Adrenal gland (tissue), 12 donors: Measurements from ENCODE around the gene SEC16A. TPM values are rescaled to one million over a fixed set of nuclear protein-coding genes. Genes with fewer than 3 reads are reported as not detected.
A peak's percentile ranks its signal among the peaks of the same experiment; 100 is the strongest.

Experiments used
- DNase-seq, 7 donors: peaks; one replicate each; pipeline ENCODE4 v3.0.0-alpha.2; 2019 to 2020
- H3K27ac ChIP-seq, 5 donors: fragments of 200-600 bp; sonication (generic) in 4 of 5; 1 replicate in 3 of 5; 2 replicates in 2 of 5; pipeline versions ENCODE4 v1.5.1 to v1.8.0; 2016 to 2020; ENCODE audit warnings: mild to moderate bottlenecking in 1 of 5
- H3K27me3 ChIP-seq: fragments of 200-600 bp; 2 replicates; pipeline ENCODE4 v1.8.0; 2021
- H3K36me3 ChIP-seq, 2 donors: fragments of 200-600 bp; replicated peaks in 1 of 2; 1 replicate in 1 of 2; 2 replicates in 1 of 2; pipeline versions ENCODE4 v1.5.1 to v1.8.0; 2018 to 2022
- H3K4me1 ChIP-seq, 2 donors: fragments of 200-600 bp; replicated peaks in 1 of 2; 1 replicate in 1 of 2; 2 replicates in 1 of 2; pipeline versions ENCODE4 v1.5.1 to v1.8.0; 2018 to 2021
- H3K4me3 ChIP-seq, 4 donors: fragments of 200-600 bp; sonication (generic) in 3 of 4; one replicate each; pipeline ENCODE4 v1.5.1; 2016 to 2018
- H3K9me3 ChIP-seq, 3 donors: fragments of 200-600 bp; sonication (generic) in 1 of 3; replicated peaks in 1 of 3; 1 replicate in 2 of 3; 2 replicates in 1 of 3; pipeline versions ENCODE4 v1.5.1 to v1.8.0; 2016 to 2021
- POLR2A ChIP-seq, 2 donors: fragments of 450-650 bp; IDR thresholded peaks; one replicate each; pipeline ENCODE4 v1.6.1; 2017; ENCODE audit warnings: antibody characterized with exemption in 2 of 2, mild to moderate bottlenecking in 2 of 2, moderate library complexity in 1 of 2
- WGBS, 4 donors: extraction: QIAGEN DNeasy Blood & Tissue Kit in 2 of 4; methylation state at CpG; one replicate each; pipeline versions ENCODE4 v1.1.5 to v1.1.7; 2013 to 2017; 5-methylcytosine and 5-hydroxymethylcytosine counted together
- intact Hi-C, 2 donors: fragments of 100-400 bp; cut with DNase I; formaldehyde crosslinking; loops; one replicate each; pipeline versions ENCODE4 v1.14.1 to v1.15.0; 2022 to 2023
- polyA plus RNA-seq, 3 donors: library from polyadenylated mRNA; stranded (reverse); fragments of 200-250 nt in 2 of 3; fragments of 350-450 nt in 1 of 3; fragmentation: Illumina TruSeq in 1 of 3; extraction: RNeasy Lipid Tissue Mini Kit (QIAGEN cat#74804) in 1 of 3; gene quantifications; one replicate each; pipeline ENCODE4 v1.2.3, GENCODE V29; 2013 to 2014
- total RNA-seq, 9 donors: library from RNA; depleted of rRNA in 4 of 9; stranded (reverse); fragments of >200 nt in 4 of 9; fragments of 120-200 nt in 1 of 9; fragmentation: NEBNext Ultra II Directional in 1 of 9; extraction: Animal tissue kit (Norgen Biotek cat#: 25700) in 1 of 9; gene quantifications; one replicate each; pipeline versions ENCODE4 v1.1.0 to v1.2.4, GENCODE V29; 2013 to 2023
- TF ChIP-seq, protein P1 (sequence below), 6 experiments: fragments of 450-650 bp in 4 of 6; fragments of 200-600 bp in 2 of 6; sonication (generic) in 1 of 6; IDR thresholded peaks; 1 replicate in 5 of 6; 2 replicates in 1 of 6; pipeline versions ENCODE4 v1.5.1 to v1.8.0; 2016 to 2021; ENCODE audit warnings: antibody characterized with exemption in 6 of 6, mild to moderate bottlenecking in 2 of 6, moderate library complexity in 1 of 6
- donor health status: healthy with polysubstance abuse.
- donor health status: Bipolar disorder and iron deficiency.
- donor health status: DM: yes; HTN: yes; CAD: no.
- donor health status: DM: no; HTN: no; CAD: no.
- donor health status: DM: no; HTN: no; CAD: no.
- donor health status: DM: yes; HTN: yes; CAD: no.

Gene SEC16A
- total and polyA plus RNA-seq, 12 donors: 18.8 to 107 (median 56.5) TPM

DNA sequence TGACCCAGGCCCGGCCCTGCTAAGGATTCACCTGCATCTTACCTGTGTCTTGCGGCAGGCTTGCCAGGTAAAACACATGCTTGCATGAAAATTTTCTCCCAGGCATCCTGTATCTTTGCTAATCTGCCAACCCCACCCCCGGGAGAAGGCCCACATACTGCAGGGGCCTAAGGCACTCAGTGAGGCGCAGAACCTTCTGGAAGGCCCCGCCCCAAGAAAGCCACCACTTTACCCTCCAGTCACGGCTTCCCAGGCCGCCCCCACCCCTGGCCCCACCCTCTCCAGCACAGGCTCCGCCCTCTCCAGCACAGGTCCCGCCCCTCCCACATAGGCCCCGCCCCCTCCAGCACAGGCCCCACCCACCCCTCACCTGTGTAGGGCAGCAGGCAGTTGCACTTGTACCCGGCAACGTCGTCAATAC lies 29.8 kb upstream of the SEC16A start:
- intact Hi-C loops: no loop called here
- TF ChIP-seq, protein P1, sequence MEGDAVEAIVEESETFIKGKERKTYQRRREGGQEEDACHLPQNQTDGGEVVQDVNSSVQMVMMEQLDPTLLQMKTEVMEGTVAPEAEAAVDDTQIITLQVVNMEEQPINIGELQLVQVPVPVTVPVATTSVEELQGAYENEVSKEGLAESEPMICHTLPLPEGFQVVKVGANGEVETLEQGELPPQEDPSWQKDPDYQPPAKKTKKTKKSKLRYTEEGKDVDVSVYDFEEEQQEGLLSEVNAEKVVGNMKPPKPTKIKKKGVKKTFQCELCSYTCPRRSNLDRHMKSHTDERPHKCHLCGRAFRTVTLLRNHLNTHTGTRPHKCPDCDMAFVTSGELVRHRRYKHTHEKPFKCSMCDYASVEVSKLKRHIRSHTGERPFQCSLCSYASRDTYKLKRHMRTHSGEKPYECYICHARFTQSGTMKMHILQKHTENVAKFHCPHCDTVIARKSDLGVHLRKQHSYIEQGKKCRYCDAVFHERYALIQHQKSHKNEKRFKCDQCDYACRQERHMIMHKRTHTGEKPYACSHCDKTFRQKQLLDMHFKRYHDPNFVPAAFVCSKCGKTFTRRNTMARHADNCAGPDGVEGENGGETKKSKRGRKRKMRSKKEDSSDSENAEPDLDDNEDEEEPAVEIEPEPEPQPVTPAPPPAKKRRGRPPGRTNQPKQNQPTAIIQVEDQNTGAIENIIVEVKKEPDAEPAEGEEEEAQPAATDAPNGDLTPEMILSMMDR (IDR thresholded peaks at IDR 0.05): no peak
- TF ChIP-seq POLR2A (IDR thresholded peaks at IDR 0.05): no peak
- H3K4me1 ChIP-seq: no peaks in the 10 kb centered on the region
- DNase-seq: no peak
- H3K4me3 ChIP-seq: no peak overlapping the region
- no peaks in the 10 kb centered on the region for H3K27me3 ChIP-seq
- H3K36me3 ChIP-seq: peaks cover 0 to 79% of the 10 kb centered on the region in 2 donors
- peak overlapping the region in 3 of 5 donors; percentile 37 to 85 (median 64) for H3K27ac ChIP-seq
- no peaks in the 10 kb centered on the region for H3K9me3 ChIP-seq
- WGBS, 4 donors: 81 to 97% (median 84%) methylated on average over 5 to 13 of the region's 13 CpGs

DNA sequence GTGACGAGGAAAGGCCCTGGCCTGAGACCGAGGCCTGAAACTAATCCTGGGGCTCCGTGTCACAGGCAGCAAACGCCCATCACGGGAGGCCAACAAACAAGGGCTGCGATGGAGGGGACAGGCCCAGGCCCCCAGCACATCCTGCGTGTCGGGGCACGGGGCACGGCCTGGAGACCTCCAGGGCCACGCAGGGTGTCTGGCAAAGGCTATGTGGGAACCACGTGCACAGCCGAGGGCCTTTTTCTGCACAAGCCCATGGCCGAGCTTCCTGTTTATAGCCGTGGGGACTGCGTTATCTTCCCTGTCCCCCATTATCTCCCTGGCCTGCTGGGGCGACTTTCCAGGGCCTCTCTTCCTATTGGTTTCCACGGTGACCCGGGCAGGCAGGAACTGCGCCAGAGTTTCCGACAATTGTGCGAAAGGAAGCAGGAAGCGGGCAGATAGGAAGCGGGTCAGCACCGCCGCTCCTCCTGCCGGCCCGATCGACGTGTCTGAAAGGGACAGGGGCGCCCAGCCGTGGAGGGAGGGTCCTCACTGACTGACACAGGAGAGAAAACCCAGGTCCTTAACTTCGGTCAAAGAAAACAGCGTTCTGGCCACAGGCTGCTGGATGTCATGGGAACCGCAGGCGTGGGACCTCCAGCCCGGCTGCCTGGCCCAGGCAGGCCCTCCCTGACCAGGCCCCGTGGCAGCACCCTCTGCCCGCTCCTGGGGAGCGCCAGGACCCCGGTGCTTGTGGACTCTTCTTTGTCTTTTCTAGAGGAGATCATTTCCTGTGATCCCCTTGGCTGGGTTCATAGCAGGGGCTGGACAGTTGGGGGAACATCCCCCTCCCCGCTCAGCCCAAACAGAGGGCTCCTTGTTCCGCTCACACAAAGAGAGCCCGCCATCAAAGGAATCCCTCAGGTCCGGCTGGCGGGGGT lies 29.1 kb upstream of the SEC16A start:
- Histone ChIP-seq H3K27ac (peak overlapping the region in 4 of 5 donors; percentile 32 to 85 (median 50)), H3K27me3 (no peaks in the 10 kb centered on the region), H3K36me3 (peaks cover 0 to 80% of the 10 kb centered on the region in 2 donors), H3K4me1 (no peaks in the 10 kb centered on the region), H3K9me3 (no peaks in the 10 kb centered on the region), H3K4me3 (no peak overlapping the region)
- peak; percentile 49 to 86 (median 64) for DNase-seq
- intact Hi-C loops: no loop called here
- TF ChIP-seq POLR2A (IDR thresholded peaks at IDR 0.05): no peak
- TF ChIP-seq, protein P1 (IDR thresholded peaks at IDR 0.05): no peak
- WGBS, 4 donors: 81 to 91% (median 85%) methylated on average over 26 to 46 of the region's 46 CpGs

DNA sequence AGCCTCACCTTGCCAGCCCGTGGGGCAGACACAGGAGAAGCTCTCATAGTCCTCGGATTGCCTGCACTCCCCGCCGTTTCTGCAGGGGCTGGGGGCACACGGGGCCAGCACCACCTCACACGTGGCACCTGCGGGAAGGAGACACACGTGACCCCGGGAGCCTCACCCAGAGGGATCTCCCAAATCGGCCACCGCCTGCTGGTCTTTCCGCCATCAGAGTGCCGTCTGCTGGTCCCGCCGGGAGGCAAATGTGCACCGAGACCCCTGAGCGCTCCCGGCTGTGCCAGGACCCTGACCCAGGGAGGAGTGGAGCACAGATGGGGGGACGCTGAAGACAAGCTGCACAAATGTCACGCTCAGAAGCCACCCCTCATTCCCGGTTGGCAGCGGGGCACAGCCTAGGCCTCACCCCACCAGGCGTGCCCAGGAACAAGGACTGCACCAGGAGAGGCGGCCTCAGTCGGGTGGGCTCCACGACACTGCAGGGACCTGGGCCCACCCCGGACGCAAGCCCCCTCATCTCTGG lies 28.4 kb upstream of the SEC16A start:
- Histone ChIP-seq H3K36me3 (peaks cover 0 to 87% of the 10 kb centered on the region in 2 donors), H3K27ac (peak overlapping the region in 3 of 5 donors; percentile 32 to 84 (median 41)), H3K27me3 (no peaks in the 10 kb centered on the region), H3K9me3 (no peaks in the 10 kb centered on the region), H3K4me1 (no peaks in the 10 kb centered on the region), H3K4me3 (no peak overlapping the region)
- DNase-seq: no peak
- intact Hi-C loops: no loop called here
- WGBS, 4 donors: 84 to 90% (median 87%) methylated on average over 14 to 28 of the region's 28 CpGs
- TF ChIP-seq, protein P1 (IDR thresholded peaks at IDR 0.05): no peak
- no peak for TF ChIP-seq POLR2A (IDR thresholded peaks at IDR 0.05)

DNA sequence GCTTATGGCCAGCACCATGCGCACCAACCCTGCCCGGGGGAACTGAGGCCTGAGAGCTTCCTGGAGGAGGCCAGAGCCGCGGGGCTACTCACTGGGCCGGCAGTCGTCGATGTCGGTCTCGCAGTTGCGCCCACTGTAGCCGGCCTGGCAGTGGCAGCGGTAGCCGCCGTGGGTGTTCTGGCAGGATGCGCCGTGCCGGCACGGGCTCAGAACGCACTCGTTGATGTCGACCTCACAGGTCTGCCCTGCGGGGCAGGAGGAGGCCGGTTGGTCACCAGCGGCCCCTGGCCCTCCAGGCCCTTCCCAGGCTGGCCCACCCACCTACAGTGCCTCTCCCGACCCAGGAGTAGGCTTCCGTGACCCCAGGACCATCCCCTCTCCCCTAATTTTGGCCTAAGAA lies 27.7 kb upstream of the SEC16A start:
- peak overlapping the region in 2 of 5 donors; percentile 41 to 84 for H3K27ac ChIP-seq
- no peak overlapping the region for H3K4me3 ChIP-seq
- H3K36me3 ChIP-seq: peaks cover 0 to 93% of the 10 kb centered on the region in 2 donors
- TF ChIP-seq, protein P1 (IDR thresholded peaks at IDR 0.05): no peak
- no peak for TF ChIP-seq POLR2A (IDR thresholded peaks at IDR 0.05)
- no peak for DNase-seq
- no peaks in the 10 kb centered on the region for H3K27me3 ChIP-seq
- intact Hi-C loops: no loop called here
- H3K4me1 ChIP-seq: no peaks in the 10 kb centered on the region
- no peaks in the 10 kb centered on the region for H3K9me3 ChIP-seq
- 87 to 96% (median 93%) methylated on average over 17 to 26 of the region's 26 CpGs for WGBS, 4 donors
